Measurements from ENCODE around the gene SGMS1.
"Not testable (repeated sequence)": the region's sequence is repeated elsewhere in the genome, so short reads cannot be mapped to it uniquely, and the experiment has no call there.

SGMS1 gene

GRCh38 chr10:50501924-50502452 is 121.8 kb downstream of the SGMS1 start:
- DNase-seq = no peak

- no peak for DNase-seq
Observed at GRCh38 chr10:50501478-50501877, 122.3 kb downstream of the SGMS1 start.

GRCh38 chr10:50498465-50498864 is 125.3 kb downstream of the SGMS1 start:
- no peak for DNase-seq

GRCh38 chr10:50497758-50498157 is 126.0 kb downstream of the SGMS1 start:
- DNase-seq = no peak

DNA sequence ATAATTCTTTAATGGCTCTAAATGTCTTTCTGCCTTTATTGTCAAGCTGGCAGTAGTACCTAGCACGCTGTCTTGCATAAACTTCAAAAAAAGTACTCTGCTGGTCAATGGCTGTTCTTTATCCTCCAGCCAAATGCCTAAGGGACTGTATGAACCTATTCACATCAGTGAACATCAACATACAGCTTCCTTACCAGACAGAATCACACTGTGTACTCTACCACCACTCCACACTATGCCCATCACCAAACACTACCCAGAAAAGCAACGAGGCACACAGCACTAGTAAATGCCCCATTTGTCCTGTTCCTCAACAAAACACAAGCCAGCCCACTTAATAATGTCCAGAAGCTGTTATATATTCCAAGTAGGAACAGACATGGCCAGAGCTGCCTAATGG is 127.5 kb downstream of the SGMS1 start:
- no peak for DNase-seq

DNA sequence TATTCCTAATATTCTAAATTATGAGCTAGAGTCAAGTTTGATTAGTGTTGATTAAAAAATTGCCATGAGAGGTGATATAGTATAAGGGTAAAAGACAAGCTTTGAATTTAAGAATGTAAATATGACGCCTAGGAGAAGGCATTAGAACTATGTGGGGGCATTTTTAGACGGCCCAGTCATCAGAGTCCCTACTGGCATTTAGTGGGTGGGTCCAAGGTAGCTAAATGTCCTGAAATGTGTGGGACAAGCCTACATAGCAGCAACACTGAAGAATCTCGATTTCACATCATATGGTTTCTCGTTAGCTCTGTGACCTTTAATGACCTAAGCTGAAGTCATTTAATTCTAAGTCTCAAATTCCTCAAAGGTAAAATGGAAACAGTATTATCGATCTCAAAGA is 133.5 kb downstream of the SGMS1 start:
- DNase-seq = no peak

DNA sequence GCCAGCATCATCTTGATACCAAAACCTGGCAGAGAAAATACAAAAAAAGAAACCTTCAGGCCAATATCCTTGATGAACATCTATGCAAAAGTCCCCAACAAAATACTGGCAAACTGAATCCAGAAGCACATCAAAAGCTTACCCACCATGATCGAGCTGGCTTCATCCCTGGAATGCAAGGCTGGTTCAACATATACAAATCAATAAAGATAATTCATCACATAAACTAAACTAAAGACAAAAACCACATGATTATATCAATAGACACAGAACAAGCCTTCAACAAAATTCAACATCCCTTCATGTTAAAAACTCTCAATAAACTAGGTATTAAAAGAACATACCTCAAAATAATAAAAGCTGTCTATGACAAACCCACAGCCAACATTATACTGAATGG is 139.2 kb downstream of the SGMS1 start:
- not testable (repeated sequence) for DNase-seq

DNA sequence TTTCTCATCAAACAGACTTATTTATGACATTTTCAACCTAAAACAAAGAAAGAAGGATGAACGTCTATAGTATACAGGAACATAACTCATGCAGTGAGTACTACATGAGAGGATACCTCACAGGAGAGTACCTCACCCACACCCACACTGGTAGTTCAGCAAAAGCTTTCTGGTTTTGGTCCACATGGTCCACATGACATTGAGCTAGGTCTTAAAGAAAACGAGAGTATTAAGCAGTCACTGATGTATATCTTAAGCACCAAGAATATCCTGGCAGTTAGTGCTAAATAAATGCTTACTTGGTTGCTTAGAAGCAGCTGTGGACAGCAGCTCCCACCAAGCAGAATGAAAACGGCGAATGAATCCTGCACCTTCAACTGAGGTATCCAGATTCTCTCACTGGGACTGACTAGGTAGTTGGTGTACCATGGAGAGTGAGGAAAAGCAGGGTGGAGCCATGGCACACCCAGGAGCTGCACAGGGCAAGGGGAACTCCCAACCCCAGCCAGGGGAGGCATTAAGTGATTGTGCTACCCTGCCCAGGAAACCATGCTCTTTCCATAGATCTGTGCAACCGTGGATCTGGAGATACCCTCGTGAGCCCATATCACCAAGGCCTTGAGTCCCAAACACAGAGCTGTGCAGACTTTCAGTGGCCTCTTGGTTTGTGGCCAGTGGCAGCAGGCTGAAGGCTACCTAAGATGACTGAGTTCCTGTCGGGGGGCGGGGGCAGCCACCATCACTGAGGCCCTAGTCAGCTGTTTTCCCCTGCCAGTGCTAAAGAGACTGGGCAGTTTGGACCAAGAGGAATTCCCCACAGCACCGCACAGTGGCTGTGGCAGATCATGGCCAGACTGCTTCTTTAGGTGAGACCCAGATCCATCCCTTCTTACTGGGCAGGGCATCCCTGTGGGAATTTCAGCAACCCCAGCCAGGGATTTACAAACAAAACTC is 143.4 kb downstream of the SGMS1 start:
- no peak for DNase-seq

GRCh38 chr10:50477287-50478203 is 146.2 kb downstream of the SGMS1 start:
- no peak for DNase-seq

DNA sequence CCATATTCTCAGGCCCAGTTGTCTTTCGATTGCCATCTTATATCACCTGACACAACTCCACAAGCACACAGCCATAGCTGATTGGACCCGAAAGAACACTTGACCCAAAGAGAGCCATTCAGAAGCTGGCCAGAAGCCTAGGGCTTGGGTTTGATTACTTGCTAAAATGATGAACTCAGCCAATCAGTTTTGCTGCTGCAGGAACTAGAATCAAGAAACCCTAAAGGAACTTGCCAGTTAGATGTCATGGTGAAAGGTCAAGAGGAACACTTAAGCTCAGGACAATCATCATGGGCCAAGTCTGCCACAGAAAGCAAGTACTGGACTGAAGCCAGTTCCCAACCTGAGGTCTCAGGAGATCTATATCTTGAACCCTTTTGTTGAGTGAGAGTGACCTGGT is 150.0 kb downstream of the SGMS1 start:
- DNase-seq = no peak

DNA sequence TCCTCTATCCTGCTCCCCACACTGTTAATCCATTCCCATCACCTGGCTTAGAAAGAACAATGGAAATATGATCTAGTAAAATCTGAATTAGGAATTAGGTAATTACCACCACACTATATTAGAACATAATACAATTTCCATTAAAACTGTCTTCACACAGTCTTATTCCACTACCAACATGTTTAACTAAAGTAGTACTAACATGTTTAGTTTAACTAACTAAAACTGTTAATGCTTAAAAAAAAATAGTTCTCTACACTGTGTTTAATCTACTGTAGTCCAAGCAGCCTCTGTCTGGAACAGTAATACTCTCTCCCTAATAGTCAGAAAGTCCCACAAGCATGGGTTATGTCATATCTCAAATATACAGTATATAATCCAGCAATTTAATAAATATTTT is 150.8 kb downstream of the SGMS1 start:
- DNase-seq = no peak

GRCh38 chr10:50471583-50471975 is 152.2 kb downstream of the SGMS1 start:
- DNase-seq = no peak

DNA sequence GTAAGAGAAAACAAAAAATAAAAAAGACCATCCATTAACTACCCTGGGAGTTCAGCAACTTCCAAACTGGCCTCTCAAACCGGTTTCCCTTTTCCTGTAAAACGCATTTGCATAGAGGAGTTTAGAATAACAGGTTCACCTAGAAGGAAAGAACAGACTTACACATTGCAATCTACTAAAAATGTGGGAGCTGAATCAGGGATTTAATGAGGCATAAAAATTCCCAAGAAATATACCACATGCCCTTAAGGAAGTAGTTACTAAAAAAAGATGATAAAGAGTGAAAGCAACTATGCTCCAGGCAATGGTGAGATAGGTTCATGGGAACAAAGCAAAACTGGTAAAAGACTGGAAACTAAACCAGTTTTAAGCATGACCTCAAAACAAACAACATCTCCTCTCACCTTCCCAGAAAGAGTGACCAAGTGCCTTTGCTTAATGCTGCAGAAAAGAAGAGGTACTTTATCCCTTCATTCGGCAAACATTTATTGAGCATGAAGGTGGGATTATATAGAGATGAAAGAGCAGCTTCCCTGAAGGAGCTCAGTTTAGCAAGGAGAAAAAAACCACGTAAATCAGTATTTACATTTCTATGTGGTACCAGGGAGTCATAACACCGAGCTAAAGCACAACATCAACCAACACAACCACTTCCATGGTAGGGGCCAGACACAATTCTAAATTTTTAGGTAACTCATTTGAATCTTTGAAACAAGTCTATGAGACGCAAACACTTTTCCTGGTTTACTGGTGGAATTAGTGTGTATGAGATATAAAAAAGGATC is 152.8 kb downstream of the SGMS1 start:
- DNase-seq = no peak

DNA sequence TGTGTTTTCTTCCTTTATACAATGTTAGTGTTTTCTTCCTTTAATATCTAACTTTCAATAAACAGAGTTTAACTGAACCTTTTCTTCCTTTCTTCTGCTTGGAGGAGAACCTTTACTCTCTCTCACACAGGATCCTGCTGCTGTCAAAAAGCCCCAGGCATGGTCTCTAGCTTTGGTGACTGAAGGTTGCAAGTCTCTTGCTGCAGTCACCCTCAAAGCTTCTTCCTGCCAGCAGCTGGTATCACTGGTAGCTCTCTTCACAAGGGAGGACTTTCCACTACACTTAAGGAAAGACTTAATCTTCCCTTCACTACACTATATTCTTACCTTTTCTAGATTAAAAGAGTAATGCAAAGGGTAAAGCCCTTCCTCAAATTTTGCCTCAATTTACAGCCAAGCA is 153.4 kb downstream of the SGMS1 start:
- DNase-seq = no peak

- no peak for DNase-seq
Observed at GRCh38 chr10:50469778-50470193, 154.0 kb downstream of the SGMS1 start.

- DNase-seq = no peak
Observed at GRCh38 chr10:50469288-50469687, 154.5 kb downstream of the SGMS1 start.

- DNase-seq = no peak
Observed at GRCh38 chr10:50467209-50467608, 156.5 kb downstream of the SGMS1 start.

DNA sequence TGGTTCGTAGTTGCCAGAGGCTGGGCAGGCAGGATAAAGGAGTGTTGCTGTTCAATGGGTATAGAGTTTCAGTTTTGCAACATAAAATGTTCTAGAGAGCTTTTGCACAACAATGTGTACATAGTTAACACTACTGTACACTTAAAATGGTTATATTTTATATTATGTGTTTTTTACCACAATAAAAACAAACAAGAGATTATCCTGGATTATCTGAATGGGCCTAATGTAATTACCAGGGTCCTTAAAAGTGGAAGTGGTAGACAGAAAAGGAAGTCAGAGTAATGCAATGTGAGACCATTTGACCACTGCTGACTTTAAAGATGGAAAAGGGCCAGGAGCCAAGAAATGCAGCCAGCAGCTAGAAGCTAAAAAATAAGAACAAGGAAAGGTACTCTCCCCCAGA is 159.7 kb downstream of the SGMS1 start:
- no peak for DNase-seq

DNA sequence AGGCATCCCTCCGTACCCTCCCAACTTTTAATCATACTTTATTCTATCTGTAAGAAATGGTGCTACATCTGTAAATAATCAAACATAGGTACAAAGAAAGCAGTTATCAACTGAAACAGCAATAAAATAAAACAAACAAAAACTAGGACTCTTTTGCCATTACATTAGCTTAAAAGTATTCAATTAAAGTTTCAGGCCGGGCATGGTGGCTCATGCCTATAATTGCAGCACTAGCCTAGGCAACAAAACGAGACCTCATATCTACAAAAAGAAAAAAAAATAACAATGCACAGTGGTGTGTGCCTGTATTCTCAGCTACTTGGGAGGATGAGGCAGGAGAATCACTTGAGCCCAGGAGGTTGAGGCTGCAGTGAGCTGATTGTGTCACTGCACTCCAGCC is 161.9 kb downstream of the SGMS1 start:
- DNase-seq = no peak

GRCh38 chr10:50461123-50461522 is 162.6 kb downstream of the SGMS1 start:
- no peak for DNase-seq

GRCh38 chr10:50456719-50457118 is 167.0 kb downstream of the SGMS1 start:
- no peak for DNase-seq

DNA sequence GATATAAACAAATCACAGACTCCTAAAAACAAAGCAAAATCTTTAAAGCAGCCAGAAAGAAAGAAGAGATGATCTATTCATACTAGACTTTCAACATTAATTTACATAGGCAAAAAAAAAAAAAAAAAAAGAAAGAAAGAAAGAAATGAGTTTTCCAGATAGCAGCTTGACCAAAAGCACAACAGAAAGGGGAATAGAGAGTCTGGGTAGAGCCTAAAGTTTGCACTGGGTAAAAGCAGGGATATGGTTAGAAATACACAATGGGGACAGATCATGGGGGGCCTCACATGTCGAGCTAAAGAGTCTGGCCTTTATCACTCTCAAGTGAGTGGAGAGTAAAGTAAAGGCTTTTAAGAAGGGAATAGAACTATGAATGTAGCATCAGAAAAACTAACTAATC is 169.8 kb downstream of the SGMS1 start:
- DNase-seq = no peak

DNA sequence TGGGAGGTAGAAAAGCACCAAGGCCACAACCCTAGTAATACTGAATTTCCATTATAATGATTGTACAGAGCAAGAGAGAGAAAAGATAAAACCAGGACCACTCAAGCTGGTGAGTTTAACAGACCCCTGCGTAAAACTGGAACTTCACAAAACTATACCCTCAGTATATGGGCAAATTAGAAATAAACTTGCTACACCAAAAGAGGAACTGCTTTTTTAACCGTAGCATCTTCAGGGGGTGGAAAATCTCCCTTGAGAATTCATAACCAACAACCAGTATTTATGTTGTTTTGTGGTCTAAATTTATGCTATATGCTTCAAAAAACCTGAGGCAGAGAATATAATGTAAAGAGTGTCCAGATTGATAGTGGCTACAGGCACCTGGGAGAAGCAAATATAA is 171.2 kb downstream of the SGMS1 start:
- no peak for DNase-seq
